HepG2 (cell line): ENCODE results near the gene CHD9NB. TPM values are rescaled to one million over a fixed set of nuclear protein-coding genes. Genes with fewer than 3 reads are reported as not detected.

Source experiments
- KDM1A ChIP-seq: IDR thresholded peaks from 2 replicates; pipeline ENCODE4 v1.6.1; 2016; ENCODE audit warnings: missing compliant biosample characterization
- KLF15 ChIP-seq: sonication (generic); formaldehyde crosslinking; IDR thresholded peaks from 2 replicates; pipeline ENCODE4 v1.8.1; 2023; ENCODE audit warnings: borderline replicate concordance, mild to moderate bottlenecking, inconsistent platforms, missing genetic modification reagents, mixed read lengths
- NFYB ChIP-seq: sonication (generic); formaldehyde crosslinking; IDR thresholded peaks from 2 replicates; pipeline ENCODE4 v1.4.0; 2020; ENCODE audit warnings: missing genetic modification reagents
- PHB2 ChIP-seq: fragments of 450-650 bp; IDR thresholded peaks from 2 replicates; pipeline ENCODE4 v1.6.1; 2018; ENCODE audit not compliant: partially characterized antibody
- RFXANK ChIP-seq: IDR thresholded peaks from 2 replicates; pipeline ENCODE4 v1.6.1; 2016
- RORA ChIP-seq: sonication (generic); formaldehyde crosslinking; IDR thresholded peaks from 2 replicates; pipeline ENCODE4 v1.5.0; 2020; ENCODE audit warnings: mild to moderate bottlenecking, missing genetic modification reagents, moderate library complexity
- ZNF143 ChIP-seq: sonication (generic); formaldehyde crosslinking; IDR thresholded peaks from 2 replicates; pipeline ENCODE4 v1.4.0; 2020; ENCODE audit warnings: missing genetic modification reagents
- ZNF24 ChIP-seq: fragments of 450-650 bp; IDR thresholded peaks from 2 replicates; pipeline ENCODE4 v1.6.1; 2017; ENCODE audit warnings: antibody characterized with exemption, mild to moderate bottlenecking
- ZNF33B ChIP-seq: sonication (generic); formaldehyde crosslinking; IDR thresholded peaks from 2 replicates; pipeline ENCODE4 v1.5.1; 2020; ENCODE audit warnings: mild to moderate bottlenecking, missing genetic modification reagents
- ZNF432 ChIP-seq: sonication (generic); formaldehyde crosslinking; IDR thresholded peaks from 2 replicates; pipeline ENCODE4 v1.5.0; 2020; ENCODE audit warnings: missing genetic modification reagents, mild to moderate bottlenecking, borderline replicate concordance
- ZNF441 ChIP-seq: sonication (generic); formaldehyde crosslinking; IDR thresholded peaks from 2 replicates; pipeline ENCODE4 v1.7.0; 2021; ENCODE audit warnings: missing genetic modification reagents, borderline replicate concordance
- ZNF501 ChIP-seq: sonication (generic); formaldehyde crosslinking; IDR thresholded peaks from 2 replicates; pipeline ENCODE4 v1.5.1; 2020; ENCODE audit warnings: mild to moderate bottlenecking, moderate library complexity, missing genetic modification reagents
- ZNF572 ChIP-seq: sonication (generic); formaldehyde crosslinking; IDR thresholded peaks from 2 replicates; pipeline ENCODE4 v1.5.1; 2020; ENCODE audit warnings: mild to moderate bottlenecking, missing genetic modification reagents
- polyA plus RNA-seq, 8 experiments: library from polyadenylated mRNA; depleted of rRNA in 3 of 8; stranded (reverse) in 7 of 8; unstranded in 1 of 8; fragments of >200 nt; fragmentation: Illumina TruSeq in 4 of 8; extraction: Trizol in 4 of 8; gene quantifications; 2 replicates each; pipeline versions ENCODE4 v1.2.1 to v1.2.3, GENCODE V29; 2011 to 2016; ENCODE audit warnings: low read depth in 4 of 8, missing spikeins in 1 of 8, mixed read lengths in 1 of 8; ENCODE audit not compliant: insufficient read depth in 1 of 8
- total RNA-seq, 5 experiments: library from RNA; depleted of rRNA; stranded (reverse); fragments of >200 nt; fragmentation: Illumina TruSeq; extraction: Trizol; gene quantifications; 2 replicates each; pipeline ENCODE4 v1.2.3, GENCODE V29; 2016; ENCODE audit warnings: low read depth in 1 of 5
- TF ChIP-seq, protein P1 (sequence below): sonication (generic); formaldehyde crosslinking; IDR thresholded peaks from 2 replicates; pipeline ENCODE4 v1.8.1; 2023; ENCODE audit warnings: mild to moderate bottlenecking, missing genetic modification reagents
- TF ChIP-seq, protein P2 (sequence below): conservative IDR thresholded peaks from 2 replicates; pipeline ENCODE4 v1.6.1; 2018; ENCODE audit warnings: missing genetic modification reagents
- TF ChIP-seq, protein P3 (sequence below): fragments of 450-650 bp; IDR thresholded peaks from 2 replicates; pipeline ENCODE4 v1.6.1; 2017; ENCODE audit warnings: mild to moderate bottlenecking
- TF ChIP-seq, protein P4 (sequence below): sonication (generic); formaldehyde crosslinking; IDR thresholded peaks from 2 replicates; pipeline ENCODE4 v1.4.0; 2020; ENCODE audit warnings: missing genetic modification reagents
- TF ChIP-seq, protein P5 (sequence below): sonication (generic); formaldehyde crosslinking; IDR thresholded peaks from 2 replicates; pipeline ENCODE4 v1.5.1; 2020; ENCODE audit warnings: missing genetic modification reagents, mild to moderate bottlenecking, borderline replicate concordance
- TF ChIP-seq, protein P6 (sequence below): sonication (generic); formaldehyde crosslinking; IDR thresholded peaks from 2 replicates; pipeline ENCODE4 v1.5.0; 2020; ENCODE audit warnings: mild to moderate bottlenecking, missing genetic modification reagents

CHD9NB gene
- total and polyA plus RNA-seq, 2 of the 13 experiments (the other 11 are each of a cell fraction or from before 2014, with no cell fraction given), result 0.17 to 0.18 TPM

DNA sequence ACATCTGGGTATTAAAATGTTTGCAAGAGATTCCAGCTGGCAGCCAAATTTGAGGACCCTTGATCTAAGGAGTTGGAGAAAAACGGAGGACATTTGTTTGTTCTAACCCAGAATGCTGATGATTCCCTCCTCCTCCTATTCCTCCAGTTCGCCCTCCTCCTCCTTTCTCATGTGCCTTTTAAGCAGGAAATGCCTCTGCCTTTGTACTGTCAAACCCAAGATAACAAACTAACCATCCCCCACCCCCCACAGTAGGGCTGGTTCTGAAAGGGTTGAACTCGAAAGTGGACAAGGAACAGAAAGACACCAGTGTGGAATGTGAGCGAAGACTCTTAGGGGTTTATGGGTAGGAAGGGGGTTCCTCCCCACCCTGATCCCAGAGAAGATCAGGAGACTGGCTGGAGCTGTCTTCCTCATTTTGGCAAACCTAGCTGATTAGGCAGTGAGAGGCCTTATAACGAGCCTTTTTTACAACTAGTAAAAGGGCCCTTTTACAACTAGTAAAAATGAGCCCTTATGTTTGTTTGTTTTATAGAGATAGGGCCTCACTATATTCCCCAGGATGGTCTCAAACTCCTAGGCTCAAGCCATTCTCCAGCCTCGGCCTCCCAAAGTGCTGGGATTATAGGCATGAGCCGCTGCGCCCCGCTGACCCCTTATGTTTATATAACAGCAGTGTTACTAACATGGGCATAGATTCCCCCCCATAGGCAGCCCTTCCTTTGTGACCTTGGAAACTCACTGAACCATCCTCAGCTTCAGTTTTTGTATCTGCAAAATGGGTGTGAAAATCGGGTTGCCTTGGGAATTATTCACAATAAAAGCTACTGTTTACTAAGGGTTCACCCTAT is 3.1 kb upstream of the CHD9NB start (continued):
- TF ChIP-seq, protein P1, sequence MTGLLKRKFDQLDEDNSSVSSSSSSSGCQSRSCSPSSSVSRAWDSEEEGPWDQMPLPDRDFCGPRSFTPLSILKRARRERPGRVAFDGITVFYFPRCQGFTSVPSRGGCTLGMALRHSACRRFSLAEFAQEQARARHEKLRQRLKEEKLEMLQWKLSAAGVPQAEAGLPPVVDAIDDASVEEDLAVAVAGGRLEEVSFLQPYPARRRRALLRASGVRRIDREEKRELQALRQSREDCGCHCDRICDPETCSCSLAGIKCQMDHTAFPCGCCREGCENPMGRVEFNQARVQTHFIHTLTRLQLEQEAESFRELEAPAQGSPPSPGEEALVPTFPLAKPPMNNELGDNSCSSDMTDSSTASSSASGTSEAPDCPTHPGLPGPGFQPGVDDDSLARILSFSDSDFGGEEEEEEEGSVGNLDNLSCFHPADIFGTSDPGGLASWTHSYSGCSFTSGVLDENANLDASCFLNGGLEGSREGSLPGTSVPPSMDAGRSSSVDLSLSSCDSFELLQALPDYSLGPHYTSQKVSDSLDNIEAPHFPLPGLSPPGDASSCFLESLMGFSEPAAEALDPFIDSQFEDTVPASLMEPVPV (CRISPR knock-in tag), result no peak
- TF ChIP-seq ZNF441 (CRISPR knock-in tag) (no peak), PHB2 (no peak), ZNF501 (CRISPR knock-in tag) (no peak), KDM1A (peak; percentile 95), ZNF24 (0 out of 2 replicates have a peak, but pooled peaks have one; percentile 43), ZNF33B (CRISPR knock-in tag) (no peak), KLF15 (CRISPR knock-in tag) (no peak), RFXANK (CRISPR knock-in tag) (no peak), NFYB (CRISPR knock-in tag) (no peak), ZNF432 (no peak), RORA (CRISPR knock-in tag) (no peak), ZNF143 (CRISPR knock-in tag) (peak; percentile 72), ZNF572 (no peak)
- TF ChIP-seq, protein P2, sequence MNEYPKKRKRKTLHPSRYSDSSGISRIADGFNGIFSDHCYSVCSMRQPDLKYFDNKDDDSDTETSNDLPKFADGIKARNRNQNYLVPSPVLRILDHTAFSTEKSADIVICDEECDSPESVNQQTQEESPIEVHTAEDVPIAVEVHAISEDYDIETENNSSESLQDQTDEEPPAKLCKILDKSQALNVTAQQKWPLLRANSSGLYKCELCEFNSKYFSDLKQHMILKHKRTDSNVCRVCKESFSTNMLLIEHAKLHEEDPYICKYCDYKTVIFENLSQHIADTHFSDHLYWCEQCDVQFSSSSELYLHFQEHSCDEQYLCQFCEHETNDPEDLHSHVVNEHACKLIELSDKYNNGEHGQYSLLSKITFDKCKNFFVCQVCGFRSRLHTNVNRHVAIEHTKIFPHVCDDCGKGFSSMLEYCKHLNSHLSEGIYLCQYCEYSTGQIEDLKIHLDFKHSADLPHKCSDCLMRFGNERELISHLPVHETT (CRISPR knock-in tag), result no peak
- TF ChIP-seq, protein P3, sequence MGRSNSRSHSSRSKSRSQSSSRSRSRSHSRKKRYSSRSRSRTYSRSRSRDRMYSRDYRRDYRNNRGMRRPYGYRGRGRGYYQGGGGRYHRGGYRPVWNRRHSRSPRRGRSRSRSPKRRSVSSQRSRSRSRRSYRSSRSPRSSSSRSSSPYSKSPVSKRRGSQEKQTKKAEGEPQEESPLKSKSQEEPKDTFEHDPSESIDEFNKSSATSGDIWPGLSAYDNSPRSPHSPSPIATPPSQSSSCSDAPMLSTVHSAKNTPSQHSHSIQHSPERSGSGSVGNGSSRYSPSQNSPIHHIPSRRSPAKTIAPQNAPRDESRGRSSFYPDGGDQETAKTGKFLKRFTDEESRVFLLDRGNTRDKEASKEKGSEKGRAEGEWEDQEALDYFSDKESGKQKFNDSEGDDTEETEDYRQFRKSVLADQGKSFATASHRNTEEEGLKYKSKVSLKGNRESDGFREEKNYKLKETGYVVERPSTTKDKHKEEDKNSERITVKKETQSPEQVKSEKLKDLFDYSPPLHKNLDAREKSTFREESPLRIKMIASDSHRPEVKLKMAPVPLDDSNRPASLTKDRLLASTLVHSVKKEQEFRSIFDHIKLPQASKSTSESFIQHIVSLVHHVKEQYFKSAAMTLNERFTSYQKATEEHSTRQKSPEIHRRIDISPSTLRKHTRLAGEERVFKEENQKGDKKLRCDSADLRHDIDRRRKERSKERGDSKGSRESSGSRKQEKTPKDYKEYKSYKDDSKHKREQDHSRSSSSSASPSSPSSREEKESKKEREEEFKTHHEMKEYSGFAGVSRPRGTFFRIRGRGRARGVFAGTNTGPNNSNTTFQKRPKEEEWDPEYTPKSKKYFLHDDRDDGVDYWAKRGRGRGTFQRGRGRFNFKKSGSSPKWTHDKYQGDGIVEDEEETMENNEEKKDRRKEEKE, result no peak
- TF ChIP-seq, protein P4, sequence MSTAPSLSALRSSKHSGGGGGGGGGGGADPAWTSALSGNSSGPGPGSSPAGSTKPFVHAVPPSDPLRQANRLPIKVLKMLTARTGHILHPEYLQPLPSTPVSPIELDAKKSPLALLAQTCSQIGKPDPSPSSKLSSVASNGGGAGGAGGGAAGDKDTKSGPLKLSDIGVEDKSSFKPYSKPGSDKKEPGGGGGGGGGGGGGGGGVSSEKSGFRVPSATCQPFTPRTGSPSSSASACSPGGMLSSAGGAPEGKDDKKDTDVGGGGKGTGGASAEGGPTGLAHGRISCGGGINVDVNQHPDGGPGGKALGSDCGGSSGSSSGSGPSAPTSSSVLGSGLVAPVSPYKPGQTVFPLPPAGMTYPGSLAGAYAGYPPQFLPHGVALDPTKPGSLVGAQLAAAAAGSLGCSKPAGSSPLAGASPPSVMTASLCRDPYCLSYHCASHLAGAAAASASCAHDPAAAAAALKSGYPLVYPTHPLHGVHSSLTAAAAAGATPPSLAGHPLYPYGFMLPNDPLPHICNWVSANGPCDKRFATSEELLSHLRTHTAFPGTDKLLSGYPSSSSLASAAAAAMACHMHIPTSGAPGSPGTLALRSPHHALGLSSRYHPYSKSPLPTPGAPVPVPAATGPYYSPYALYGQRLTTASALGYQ (CRISPR knock-in tag), result no peak
- TF ChIP-seq, protein P5, sequence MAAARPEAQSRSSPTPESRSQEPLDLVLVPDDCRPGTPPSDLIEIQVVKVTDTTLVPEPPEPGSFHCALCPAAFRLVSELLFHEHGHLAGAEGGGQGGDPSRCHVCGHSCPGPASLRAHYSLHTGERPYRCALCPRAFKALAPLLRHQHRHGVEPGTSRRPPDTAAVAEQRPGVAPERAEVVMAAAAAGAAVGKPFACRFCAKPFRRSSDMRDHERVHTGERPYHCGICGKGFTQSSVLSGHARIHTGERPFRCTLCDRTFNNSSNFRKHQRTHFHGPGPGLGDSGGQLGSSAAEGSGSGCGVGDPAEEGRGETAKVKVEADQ (CRISPR knock-in tag), result no peak
- TF ChIP-seq, protein P6, sequence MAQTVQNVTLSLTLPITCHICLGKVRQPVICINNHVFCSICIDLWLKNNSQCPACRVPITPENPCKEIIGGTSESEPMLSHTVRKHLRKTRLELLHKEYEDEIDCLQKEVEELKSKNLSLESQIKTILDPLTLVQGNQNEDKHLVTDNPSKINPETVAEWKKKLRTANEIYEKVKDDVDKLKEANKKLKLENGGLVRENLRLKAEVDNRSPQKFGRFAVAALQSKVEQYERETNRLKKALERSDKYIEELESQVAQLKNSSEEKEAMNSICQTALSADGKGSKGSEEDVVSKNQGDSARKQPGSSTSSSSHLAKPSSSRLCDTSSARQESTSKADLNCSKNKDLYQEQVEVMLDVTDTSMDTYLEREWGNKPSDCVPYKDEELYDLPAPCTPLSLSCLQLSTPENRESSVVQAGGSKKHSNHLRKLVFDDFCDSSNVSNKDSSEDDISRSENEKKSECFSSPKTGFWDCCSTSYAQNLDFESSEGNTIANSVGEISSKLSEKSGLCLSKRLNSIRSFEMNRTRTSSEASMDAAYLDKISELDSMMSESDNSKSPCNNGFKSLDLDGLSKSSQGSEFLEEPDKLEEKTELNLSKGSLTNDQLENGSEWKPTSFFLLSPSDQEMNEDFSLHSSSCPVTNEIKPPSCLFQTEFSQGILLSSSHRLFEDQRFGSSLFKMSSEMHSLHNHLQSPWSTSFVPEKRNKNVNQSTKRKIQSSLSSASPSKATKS (CRISPR knock-in tag), result no peak
